ENCODE data around the gene BCAS3.

BCAS3 gene

GRCh38 chr17:61391595-61392291, 714.1 kb downstream of the BCAS3 start:
- DNase-seq: no peak

GRCh38 chr17:61392679-61393078, 715.0 kb downstream of the BCAS3 start:
- DNase-seq: no peak

GRCh38 chr17:61393550-61393903, 715.9 kb downstream of the BCAS3 start:
- DNase-seq: no peak

- DNase-seq: no peak
Observed at GRCh38 chr17:61393904-61394629, 716.4 kb downstream of the BCAS3 start.

GRCh38 chr17:61394630-61395408, 717.2 kb downstream of the BCAS3 start:
- DNase-seq: no peak

- DNase-seq: no peak
Observed at GRCh38 chr17:61395409-61395982, 717.8 kb downstream of the BCAS3 start.

- DNase-seq: no peak
Observed at GRCh38 chr17:61395983-61396585, 718.4 kb downstream of the BCAS3 start.

GRCh38 chr17:61396586-61397085, 719.0 kb downstream of the BCAS3 start:
- no peak for DNase-seq

GRCh38 chr17:61397086-61397842, 719.6 kb downstream of the BCAS3 start:
- DNase-seq: no peak

- no peak for DNase-seq
Observed at GRCh38 chr17:61398721-61399130, 721.1 kb downstream of the BCAS3 start.

GRCh38 chr17:61399131-61400065, 721.7 kb downstream of the BCAS3 start, which contains the start of gene TBX2:
Gene TBX2, plus strand, starts transcription at chr17:61399843. Its CDS starts 334 bp downstream, at chr17:61400177.
- no peak for DNase-seq

GRCh38 chr17:61400066-61400716, 722.5 kb downstream of the BCAS3 start:
- no peak for DNase-seq

- DNase-seq: no peak
Observed at GRCh38 chr17:61400717-61401388, 723.2 kb downstream of the BCAS3 start.

GRCh38 chr17:61401389-61402072, 723.9 kb downstream of the BCAS3 start:
- DNase-seq: no peak

- DNase-seq: no peak
Observed at GRCh38 chr17:61402073-61402541, 724.5 kb downstream of the BCAS3 start.

GRCh38 chr17:61402978-61403800, 725.5 kb downstream of the BCAS3 start:
- DNase-seq: no peak

GRCh38 chr17:61403801-61404662, 726.4 kb downstream of the BCAS3 start:
- no peak for DNase-seq
